ENCODE data around the gene SPEF2. TPM values are rescaled to one million over a fixed set of nuclear protein-coding genes. Genes with fewer than 3 reads are reported as not detected.

SPEF2 gene
- total RNA-seq, 1 experiment from 2014 or later, result 0.15 TPM

- Mint-ChIP-seq H3K9me3 (no peaks in the 10 kb centered on the region), H3K4me1 (no peaks in the 10 kb centered on the region), H3K4me3 (no peak overlapping the region), H3K27me3 (ENCODE audit: low read depth) (peaks cover 37% of the 10 kb centered on the region), H3K27ac (no peak overlapping the region), H3K36me3 (no peaks in the 10 kb centered on the region)
- ChIA-PET CTCF (interaction anchor here (0.6 to 2.2 kb wide), 5 partner anchors 17 to 150 kb away, joined by 3 to 9 read pairs (median 6); no protein-coding TSS in a partner anchor), POLR2A (no interaction called here)
- no peak for ATAC-seq
- no peak for TF ChIP-seq ZNF671 (CRISPR knock-in tag; IDR thresholded peaks at IDR 0.05)
- TF ChIP-seq, protein P1, sequence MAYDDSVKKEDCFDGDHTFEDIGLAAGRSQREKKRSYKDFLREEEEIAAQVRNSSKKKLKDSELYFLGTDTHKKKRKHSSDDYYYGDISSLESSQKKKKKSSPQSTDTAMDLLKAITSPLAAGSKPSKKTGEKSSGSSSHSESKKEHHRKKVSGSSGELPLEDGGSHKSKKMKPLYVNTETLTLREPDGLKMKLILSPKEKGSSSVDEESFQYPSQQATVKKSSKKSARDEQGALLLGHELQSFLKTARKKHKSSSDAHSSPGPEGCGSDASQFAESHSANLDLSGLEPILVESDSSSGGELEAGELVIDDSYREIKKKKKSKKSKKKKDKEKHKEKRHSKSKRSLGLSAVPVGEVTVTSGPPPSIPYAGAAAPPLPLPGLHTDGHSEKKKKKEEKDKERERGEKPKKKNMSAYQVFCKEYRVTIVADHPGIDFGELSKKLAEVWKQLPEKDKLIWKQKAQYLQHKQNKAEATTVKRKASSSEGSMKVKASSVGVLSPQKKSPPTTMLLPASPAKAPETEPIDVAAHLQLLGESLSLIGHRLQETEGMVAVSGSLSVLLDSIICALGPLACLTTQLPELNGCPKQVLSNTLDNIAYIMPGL (CRISPR knock-in tag; IDR thresholded peaks at IDR 0.05), result no peak
- TF ChIP-seq ZNF138 (CRISPR knock-in tag; conservative IDR thresholded peaks at IDR 0.05), result no peak
- TF ChIP-seq, protein P2, sequence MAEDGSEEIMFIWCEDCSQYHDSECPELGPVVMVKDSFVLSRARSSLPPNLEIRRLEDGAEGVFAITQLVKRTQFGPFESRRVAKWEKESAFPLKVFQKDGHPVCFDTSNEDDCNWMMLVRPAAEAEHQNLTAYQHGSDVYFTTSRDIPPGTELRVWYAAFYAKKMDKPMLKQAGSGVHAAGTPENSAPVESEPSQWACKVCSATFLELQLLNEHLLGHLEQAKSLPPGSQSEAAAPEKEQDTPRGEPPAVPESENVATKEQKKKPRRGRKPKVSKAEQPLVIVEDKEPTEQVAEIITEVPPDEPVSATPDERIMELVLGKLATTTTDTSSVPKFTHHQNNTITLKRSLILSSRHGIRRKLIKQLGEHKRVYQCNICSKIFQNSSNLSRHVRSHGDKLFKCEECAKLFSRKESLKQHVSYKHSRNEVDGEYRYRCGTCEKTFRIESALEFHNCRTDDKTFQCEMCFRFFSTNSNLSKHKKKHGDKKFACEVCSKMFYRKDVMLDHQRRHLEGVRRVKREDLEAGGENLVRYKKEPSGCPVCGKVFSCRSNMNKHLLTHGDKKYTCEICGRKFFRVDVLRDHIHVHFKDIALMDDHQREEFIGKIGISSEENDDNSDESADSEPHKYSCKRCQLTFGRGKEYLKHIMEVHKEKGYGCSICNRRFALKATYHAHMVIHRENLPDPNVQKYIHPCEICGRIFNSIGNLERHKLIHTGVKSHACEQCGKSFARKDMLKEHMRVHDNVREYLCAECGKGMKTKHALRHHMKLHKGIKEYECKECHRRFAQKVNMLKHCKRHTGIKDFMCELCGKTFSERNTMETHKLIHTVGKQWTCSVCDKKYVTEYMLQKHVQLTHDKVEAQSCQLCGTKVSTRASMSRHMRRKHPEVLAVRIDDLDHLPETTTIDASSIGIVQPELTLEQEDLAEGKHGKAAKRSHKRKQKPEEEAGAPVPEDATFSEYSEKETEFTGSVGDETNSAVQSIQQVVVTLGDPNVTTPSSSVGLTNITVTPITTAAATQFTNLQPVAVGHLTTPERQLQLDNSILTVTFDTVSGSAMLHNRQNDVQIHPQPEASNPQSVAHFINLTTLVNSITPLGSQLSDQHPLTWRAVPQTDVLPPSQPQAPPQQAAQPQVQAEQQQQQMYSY (CRISPR knock-in tag; IDR thresholded peaks at IDR 0.05), result no peak
- no peak for TF ChIP-seq FOXK1 (CRISPR knock-in tag; IDR thresholded peaks at IDR 0.05)
- TF ChIP-seq TEAD4 (CRISPR knock-in tag; IDR thresholded peaks at IDR 0.05), result no peak
- TF ChIP-seq, protein P3, sequence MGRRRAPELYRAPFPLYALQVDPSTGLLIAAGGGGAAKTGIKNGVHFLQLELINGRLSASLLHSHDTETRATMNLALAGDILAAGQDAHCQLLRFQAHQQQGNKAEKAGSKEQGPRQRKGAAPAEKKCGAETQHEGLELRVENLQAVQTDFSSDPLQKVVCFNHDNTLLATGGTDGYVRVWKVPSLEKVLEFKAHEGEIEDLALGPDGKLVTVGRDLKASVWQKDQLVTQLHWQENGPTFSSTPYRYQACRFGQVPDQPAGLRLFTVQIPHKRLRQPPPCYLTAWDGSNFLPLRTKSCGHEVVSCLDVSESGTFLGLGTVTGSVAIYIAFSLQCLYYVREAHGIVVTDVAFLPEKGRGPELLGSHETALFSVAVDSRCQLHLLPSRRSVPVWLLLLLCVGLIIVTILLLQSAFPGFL (CRISPR knock-in tag; IDR thresholded peaks at IDR 0.05; ENCODE audit: borderline replicate concordance), result no peak
- TF ChIP-seq E2F4 (CRISPR knock-in tag; IDR thresholded peaks at IDR 0.05; ENCODE audit: borderline replicate concordance, low read depth), result no peak
- TF ChIP-seq, protein P4, sequence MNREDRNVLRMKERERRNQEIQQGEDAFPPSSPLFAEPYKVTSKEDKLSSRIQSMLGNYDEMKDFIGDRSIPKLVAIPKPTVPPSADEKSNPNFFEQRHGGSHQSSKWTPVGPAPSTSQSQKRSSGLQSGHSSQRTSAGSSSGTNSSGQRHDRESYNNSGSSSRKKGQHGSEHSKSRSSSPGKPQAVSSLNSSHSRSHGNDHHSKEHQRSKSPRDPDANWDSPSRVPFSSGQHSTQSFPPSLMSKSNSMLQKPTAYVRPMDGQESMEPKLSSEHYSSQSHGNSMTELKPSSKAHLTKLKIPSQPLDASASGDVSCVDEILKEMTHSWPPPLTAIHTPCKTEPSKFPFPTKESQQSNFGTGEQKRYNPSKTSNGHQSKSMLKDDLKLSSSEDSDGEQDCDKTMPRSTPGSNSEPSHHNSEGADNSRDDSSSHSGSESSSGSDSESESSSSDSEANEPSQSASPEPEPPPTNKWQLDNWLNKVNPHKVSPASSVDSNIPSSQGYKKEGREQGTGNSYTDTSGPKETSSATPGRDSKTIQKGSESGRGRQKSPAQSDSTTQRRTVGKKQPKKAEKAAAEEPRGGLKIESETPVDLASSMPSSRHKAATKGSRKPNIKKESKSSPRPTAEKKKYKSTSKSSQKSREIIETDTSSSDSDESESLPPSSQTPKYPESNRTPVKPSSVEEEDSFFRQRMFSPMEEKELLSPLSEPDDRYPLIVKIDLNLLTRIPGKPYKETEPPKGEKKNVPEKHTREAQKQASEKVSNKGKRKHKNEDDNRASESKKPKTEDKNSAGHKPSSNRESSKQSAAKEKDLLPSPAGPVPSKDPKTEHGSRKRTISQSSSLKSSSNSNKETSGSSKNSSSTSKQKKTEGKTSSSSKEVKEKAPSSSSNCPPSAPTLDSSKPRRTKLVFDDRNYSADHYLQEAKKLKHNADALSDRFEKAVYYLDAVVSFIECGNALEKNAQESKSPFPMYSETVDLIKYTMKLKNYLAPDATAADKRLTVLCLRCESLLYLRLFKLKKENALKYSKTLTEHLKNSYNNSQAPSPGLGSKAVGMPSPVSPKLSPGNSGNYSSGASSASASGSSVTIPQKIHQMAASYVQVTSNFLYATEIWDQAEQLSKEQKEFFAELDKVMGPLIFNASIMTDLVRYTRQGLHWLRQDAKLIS (CRISPR knock-in tag; IDR thresholded peaks at IDR 0.05; ENCODE audit: borderline replicate concordance), result no peak
- no peak for TF ChIP-seq CREB1 (CRISPR knock-in tag; IDR thresholded peaks at IDR 0.05)
- no peak for DNase-seq (ENCODE audit: low spot score)
These were observed 159.1 kb downstream of the SPEF2 start for GRCh38 chr5:35776757-35777156.

DNA sequence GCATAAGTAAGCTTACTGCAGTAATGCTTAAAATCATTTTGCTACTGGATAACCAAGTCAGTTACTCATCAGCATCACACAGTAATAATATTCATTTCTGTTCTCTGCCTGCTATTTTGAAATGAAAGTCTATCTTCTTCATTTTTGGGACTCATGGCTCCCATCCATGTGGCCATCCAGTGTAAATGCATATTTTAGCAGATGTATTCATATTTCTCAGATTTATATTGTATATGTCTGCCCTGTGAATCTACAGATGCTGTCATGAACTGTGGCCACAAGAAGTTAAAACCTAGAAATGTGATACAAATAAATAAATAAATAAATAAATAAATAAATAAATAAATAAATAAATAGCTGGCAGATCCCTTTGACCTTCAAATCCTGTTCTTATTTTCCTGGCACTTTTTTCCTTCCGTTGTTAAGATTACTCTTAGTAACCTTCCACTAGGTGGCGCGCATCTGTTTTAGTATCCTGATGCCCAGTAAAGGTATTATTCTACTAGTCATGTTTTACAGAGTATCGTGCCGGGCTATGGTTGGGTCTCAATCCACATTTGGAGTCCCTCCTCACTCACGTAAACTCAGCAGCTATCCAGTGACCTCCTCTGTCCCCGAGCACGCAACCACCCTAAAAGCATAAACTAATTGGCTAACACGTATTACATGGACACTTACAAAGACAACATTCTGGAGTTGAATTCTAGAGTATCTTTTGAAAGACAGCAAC is 159.9 kb downstream of the SPEF2 start:
- Mint-ChIP-seq H3K4me1 (no peaks in the 10 kb centered on the region), H3K4me3 (no peak overlapping the region), H3K9me3 (no peaks in the 10 kb centered on the region), H3K36me3 (no peaks in the 10 kb centered on the region), H3K27me3 (ENCODE audit: low read depth) (peaks cover 31% of the 10 kb centered on the region), H3K27ac (no peak overlapping the region)
- POLR2A ChIA-PET, result no interaction called here
- CTCF ChIA-PET, result interaction anchor here (0.6 to 2.2 kb wide), 8 partner anchors 17 to 1461 kb away, joined by 3 to 9 read pairs (median 6); no protein-coding TSS in a partner anchor
- TF ChIP-seq ZNF416 (CRISPR knock-in tag; IDR thresholded peaks at IDR 0.05) (no peak), CTCF (IDR thresholded peaks at IDR 0.05) (peak; percentile 59)
- TF ChIP-seq, protein P3 (CRISPR knock-in tag; IDR thresholded peaks at IDR 0.05; ENCODE audit: borderline replicate concordance), result no peak
- DNase-seq (ENCODE audit: low spot score) (peak; percentile 68), ATAC-seq (peak; percentile 86)
